Neural cell (in vitro differentiated cells): Measurements from ENCODE around the gene CYP4F12. TPM values are rescaled to one million over a fixed set of nuclear protein-coding genes. Genes with fewer than 3 reads are reported as not detected.

ENCODE experiments used
- H2AFZ ChIP-seq: fragments of 200-600, 300-800 bp; sonication (generic), shearing (Covaris generic); 2 replicates; pipeline ENCODE4 v1.6.0; 2014; ENCODE audit warnings: low read depth, mild to moderate bottlenecking, antibody characterized with exemption, low read length, moderate library complexity
- H3F3A ChIP-seq: fragments of 200-600 bp; shearing (Covaris generic); 2 replicates; pipeline ENCODE4 v1.6.1; 2016; ENCODE audit warnings: mild to moderate bottlenecking, moderate library complexity, mixed read lengths, antibody characterized with exemption, low read length; ENCODE audit not compliant: insufficient read depth, poor library complexity, severe bottlenecking
- H3K27ac ChIP-seq: fragments of 200-600, 300-800 bp; sonication (generic), shearing (Covaris generic); 2 replicates; pipeline ENCODE4 v1.5.1; 2014; ENCODE audit warnings: mild to moderate bottlenecking, low read length, moderate library complexity
- H3K27me3 ChIP-seq: fragments of 300-800, 200-600 bp; sonication (generic), shearing (Covaris generic); 2 replicates; pipeline ENCODE4 v1.6.0; 2014; ENCODE audit warnings: mild to moderate bottlenecking, low read depth, low read length, moderate library complexity; ENCODE audit not compliant: insufficient read depth
- H3K36me3 ChIP-seq: fragments of 300-800, 200-600 bp; sonication (generic), shearing (Covaris generic); 2 replicates; pipeline ENCODE4 v1.5.1; 2014; ENCODE audit warnings: mild to moderate bottlenecking, antibody characterized with exemption, low read length, moderate library complexity; ENCODE audit not compliant: insufficient read depth
- H3K4me2 ChIP-seq: fragments of 300-800, 200-600 bp; sonication (generic), shearing (Covaris generic); 2 replicates; pipeline ENCODE4 v1.6.0; 2014; ENCODE audit warnings: mild to moderate bottlenecking, low read length
- H3K4me3 ChIP-seq: fragments of 300-800, 200-600 bp; sonication (generic), shearing (Covaris generic); 2 replicates; pipeline ENCODE4 v1.5.1; 2014; ENCODE audit warnings: mild to moderate bottlenecking, low read length, moderate library complexity
- H3K79me2 ChIP-seq: fragments of 200-600 bp; shearing (Covaris generic); replicated peaks from 2 replicates; pipeline ENCODE4 v1.6.0; 2014; ENCODE audit warnings: mild to moderate bottlenecking, low read length, moderate library complexity; ENCODE audit not compliant: insufficient read depth
- H3K9ac ChIP-seq: fragments of 300-800, 200-600 bp; sonication (generic), shearing (Covaris generic); 2 replicates; pipeline ENCODE4 v1.6.1; 2016; ENCODE audit warnings: mild to moderate bottlenecking, low read length, mixed read lengths
- H3K9me2 ChIP-seq: fragments of 200-600 bp; shearing (Covaris generic); 2 replicates; pipeline ENCODE4 v1.6.1; 2016; ENCODE audit warnings: mild to moderate bottlenecking, low read length, mixed read lengths; ENCODE audit not compliant: insufficient read depth
- H3K9me3 ChIP-seq: fragments of 200-600, 300-800 bp; sonication (generic), shearing (Covaris generic); 2 replicates; pipeline ENCODE4 v1.6.1; 2016; ENCODE audit warnings: mild to moderate bottlenecking, mixed run types, low read length, moderate library complexity, mixed read lengths
- H4K20me1 ChIP-seq: fragments of 200-600 bp; shearing (Covaris generic); 2 replicates; pipeline ENCODE4 v1.6.1; 2016; ENCODE audit warnings: mild to moderate bottlenecking, mixed run types; ENCODE audit not compliant: insufficient read depth
- CTCF ChIP-seq: fragments of 450-650 bp; IDR thresholded peaks from 2 replicates; pipeline ENCODE4 v1.5.1; 2014; ENCODE audit warnings: antibody characterized with exemption, mild to moderate bottlenecking, moderate library complexity; ENCODE audit not compliant: poor library complexity, severe bottlenecking
- EP300 ChIP-seq: fragments of 450-650 bp; conservative IDR thresholded peaks from 2 replicates; pipeline ENCODE4 v1.6.1; 2014; ENCODE audit warnings: antibody characterized with exemption, mild to moderate bottlenecking, moderate library complexity; ENCODE audit not compliant: poor library complexity, severe bottlenecking
- EZH2 ChIP-seq: fragments of 200-600, 300-800 bp; shearing (Covaris generic), sonication (generic); IDR thresholded peaks from 2 replicates; pipeline ENCODE4 v1.6.1; 2014; ENCODE audit warnings: antibody characterized with exemption, low read length, borderline replicate concordance, mild to moderate bottlenecking; ENCODE audit not compliant: insufficient read depth, poor library complexity, severe bottlenecking
- MXI1 ChIP-seq: fragments of 450-650 bp; conservative IDR thresholded peaks from 2 replicates; pipeline ENCODE4 v1.6.1; 2014; ENCODE audit warnings: antibody characterized with exemption, mild to moderate bottlenecking; ENCODE audit not compliant: poor library complexity, severe bottlenecking
- POLR2AphosphoS5 ChIP-seq: IDR thresholded peaks from 2 replicates; pipeline ENCODE4 v1.6.1; 2012
- RAD21 ChIP-seq: fragments of 450-650 bp; conservative IDR thresholded peaks from 2 replicates; pipeline ENCODE4 v1.6.1; 2014; ENCODE audit warnings: antibody characterized with exemption, mild to moderate bottlenecking, moderate library complexity
- REST ChIP-seq: IDR thresholded peaks from 2 replicates; pipeline ENCODE4 v1.6.1; 2012; ENCODE audit warnings: borderline replicate concordance
- SMC3 ChIP-seq: fragments of 450-650 bp; conservative IDR thresholded peaks from 2 replicates; pipeline ENCODE4 v1.6.1; 2014; ENCODE audit warnings: antibody characterized with exemption, mild to moderate bottlenecking, moderate library complexity; ENCODE audit not compliant: poor library complexity
- TAF1 ChIP-seq: IDR thresholded peaks from 2 replicates; pipeline ENCODE4 v1.6.1; 2012; ENCODE audit warnings: low read depth
- polyA plus RNA-seq: library from polyadenylated mRNA; depleted of rRNA; stranded (reverse); fragments of >200 nt; gene quantifications from 2 replicates; pipeline ENCODE4 v1.2.3, GENCODE V29; 2014

The CYP4F12 gene
- polyA plus RNA-seq, 1 donor from 2014 or later, result not detected

- Histone ChIP-seq H2AFZ (no peak overlapping the region), H3K27ac (no peak overlapping the region), H3F3A (no peaks in the 10 kb centered on the region), H3K4me3 (no peak overlapping the region), H3K27me3 (no peaks in the 10 kb centered on the region), H3K4me2 (no peak overlapping the region), H3K36me3 (no peaks in the 10 kb centered on the region), H3K9me2 (no peaks in the 10 kb centered on the region), H3K79me2 (no peaks in the 10 kb centered on the region), H3K9ac (no peak overlapping the region), H4K20me1 (no peaks in the 10 kb centered on the region), H3K9me3 (peaks cover 2% of the 10 kb centered on the region)
- no peak for TF ChIP-seq REST
- TF ChIP-seq POLR2AphosphoS5, result no peak
- no peak for TF ChIP-seq TAF1
- no peak for TF ChIP-seq EP300
- TF ChIP-seq EZH2, result no peak
- TF ChIP-seq RAD21, result no peak
- no peak for TF ChIP-seq SMC3
- TF ChIP-seq MXI1, result no peak
- TF ChIP-seq CTCF, result no peak
Observed at GRCh38 chr19:15634105-15634504, 38.8 kb upstream of the CYP4F12 start.

GRCh38 chr19:15635016-15635805 lies 37.7 kb upstream of the CYP4F12 start:
- no peaks in the 10 kb centered on the region for H3K79me2 ChIP-seq
- no peak overlapping the region for H3K4me3 ChIP-seq
- no peaks in the 10 kb centered on the region for H4K20me1 ChIP-seq
- H3K27ac ChIP-seq, result no peak overlapping the region
- no peak overlapping the region for H2AFZ ChIP-seq
- no peaks in the 10 kb centered on the region for H3K9me2 ChIP-seq
- TF ChIP-seq RAD21 (no peak), TAF1 (no peak), REST (no peak), POLR2AphosphoS5 (no peak), EP300 (no peak), MXI1 (no peak), CTCF (no peak), EZH2 (no peak), SMC3 (no peak)
- H3K9me3 ChIP-seq, result no peaks in the 10 kb centered on the region
- no peaks in the 10 kb centered on the region for H3K27me3 ChIP-seq
- H3K36me3 ChIP-seq, result no peaks in the 10 kb centered on the region
- H3F3A ChIP-seq, result no peaks in the 10 kb centered on the region
- H3K4me2 ChIP-seq, result no peak overlapping the region
- no peak overlapping the region for H3K9ac ChIP-seq
